ENCODE measurements around the gene EIF3B. TPM values are rescaled to one million over a fixed set of nuclear protein-coding genes. Genes with fewer than 3 reads are reported as not detected.

EIF3B gene
- total and polyA plus RNA-seq, 9 of the 15 experiments (the other 6 are each of a cell fraction or from before 2014, with no cell fraction given): 25.9 to 494 (median 357) TPM

DNA sequence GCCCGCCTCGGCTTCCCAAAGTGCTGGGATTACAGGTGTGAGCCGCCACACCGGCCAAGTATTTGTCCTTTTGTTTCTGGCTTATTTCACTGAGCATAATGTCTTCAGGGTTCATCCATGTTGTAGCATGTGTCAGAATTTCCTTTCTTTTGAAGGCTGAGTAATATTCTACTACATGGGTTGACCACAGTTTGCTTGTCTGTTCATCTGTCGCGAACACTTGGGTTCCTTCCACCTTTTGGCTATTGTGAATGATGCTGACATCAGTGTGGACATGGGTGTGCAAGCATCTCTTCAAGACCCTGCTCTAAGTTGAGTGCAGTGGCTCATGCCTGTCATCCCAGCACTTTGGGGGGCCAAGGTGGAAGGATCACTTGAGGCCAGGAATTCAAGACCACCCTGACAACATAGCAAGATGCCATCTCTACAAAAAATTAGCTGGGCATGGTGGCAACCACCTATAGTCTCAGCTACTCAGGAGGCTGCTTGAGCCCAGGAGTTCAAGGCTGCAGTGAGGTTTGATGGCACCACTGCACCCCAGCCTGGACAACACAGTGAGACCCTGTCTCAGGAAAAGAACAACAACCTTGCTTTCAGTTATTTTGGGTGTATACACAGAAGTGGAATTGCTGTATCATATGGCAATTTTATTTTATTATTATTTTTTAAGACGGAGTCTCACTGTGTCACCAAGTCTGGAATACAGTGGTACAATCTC lies 65.7 kb downstream of the EIF3B start:
- Histone ChIP-seq H3K27me3 (ENCODE audit: control insufficient read depth in 2 of 2, insufficient read depth in 2 of 2, low read length in 2 of 2) (no peaks in the 10 kb centered on the region), H3K4me2 (ENCODE audit: insufficient read depth, low read length) (no peak overlapping the region), H3K4me1 (replicated peaks in 1 of 2; ENCODE audit: control insufficient read depth in 2 of 2, insufficient read depth in 2 of 2, low read length in 2 of 2) (peaks cover 0 to 4% of the 10 kb centered on the region in 2 experiments; a peak in 2 of 5 replicates), H3K9me1 (ENCODE audit: control insufficient read depth, insufficient read depth, low read length) (no peaks in the 10 kb centered on the region), H3K79me2 (ENCODE audit: control insufficient read depth, insufficient read depth, low read length) (no peaks in the 10 kb centered on the region; the same call in 2 of the 3 replicates), H3K9me3 (replicated peaks; ENCODE audit: control insufficient read depth, insufficient read depth, low read depth, low read length) (no peaks in the 10 kb centered on the region), H3K27ac (ENCODE audit: extremely low read depth, low read depth, low read length) (no peak overlapping the region), H3K36me3 (ENCODE audit: control insufficient read depth, insufficient read depth, low read length) (no peaks in the 10 kb centered on the region), H2AFZ (ENCODE audit: low read depth, low read length) (no peak overlapping the region), H4K20me1 (replicated peaks; ENCODE audit: control insufficient read depth, insufficient read depth, low read length) (no peaks in the 10 kb centered on the region), H3K4me3 (no peak overlapping the region), H3K9ac (ENCODE audit: insufficient read depth in 1 of 2, low read depth in 2 of 2, low read length in 2 of 2) (no peak overlapping the region)
- ATAC-seq (no peak), FAIRE-seq (peak; percentile 11), DNase-seq (ENCODE audit: extremely low read depth in 1 of 4, low spot score in 3 of 4) (no peak)
- in situ Hi-C loops (cut with MboI) (no loop called here), intact Hi-C loops (cut with micrococcal nuclease) (no loop called here)
- BruUV-seq (replicated peaks): no TSS peak
- CTCF ChIA-PET (ENCODE audit: low intra/inter-chr PET ratio): no interaction called here
- WGBS (ENCODE audit: insufficient coverage, low coverage, missing lambda C conversion rate): 89% methylated on average over 4 of the region's 7 CpGs
- no peak for TF ChIP-seq SMAD3 (CRISPR knock-in tag; conservative IDR thresholded peaks at IDR 0.05)
- TF ChIP-seq XRCC4 (IDR thresholded peaks at IDR 0.05; ENCODE audit: extremely low read depth, insufficient read depth, insufficient read length): no peak
- no peak for TF ChIP-seq FOXK2 (conservative IDR thresholded peaks at IDR 0.05 in 1 of 2, IDR thresholded peaks at IDR 0.05 in 1 of 2; ENCODE audit: low read depth in 2 of 2)
- peak; percentile 81 for TF ChIP-seq ZNF121 (CRISPR knock-in tag; conservative IDR thresholded peaks at IDR 0.05)
- no peak for TF ChIP-seq PHTF2 (CRISPR knock-in tag; IDR thresholded peaks at IDR 0.05)
- no peak for TF ChIP-seq ZC3H4 (CRISPR knock-in tag; IDR thresholded peaks at IDR 0.05; ENCODE audit: borderline replicate concordance)
- no peak for TF ChIP-seq ZNF764 (CRISPR knock-in tag; IDR thresholded peaks at IDR 0.05; ENCODE audit: low read depth)
- no peak for TF ChIP-seq CEBPG (CRISPR knock-in tag; IDR thresholded peaks at IDR 0.05)
- no peak for TF ChIP-seq CEBPG (tag; conservative IDR thresholded peaks at IDR 0.05 in 1 of 2, IDR thresholded peaks at IDR 0.05 in 1 of 2)
- POLR2A ChIA-PET: no interaction called here

Data from K562 (cell line).